GM12864 (cell line): Measurements from ENCODE around the gene UBR1.
"Not testable (repeated sequence)": the region's sequence is repeated elsewhere in the genome, so short reads cannot be mapped to it uniquely, and the experiment has no call there.

Experiments used
- DNase-seq: peaks from one replicate; pipeline ENCODE4 v3.0.0-alpha.2; 2011; ENCODE audit warnings: low read depth
- H3K4me3 ChIP-seq: 2 replicates; pipeline ENCODE4 v1.5.1; 2011; ENCODE audit warnings: mild to moderate bottlenecking, low read depth, low read length, control low read depth
- TF ChIP-seq, protein P1 (sequence below): IDR thresholded peaks from 2 replicates; pipeline ENCODE4 v1.5.1; 2011; ENCODE audit warnings: low read depth, mild to moderate bottlenecking, moderate library complexity, low read length, control low read depth, inconsistent platforms; ENCODE audit errors: missing control alignments

UBR1 gene

DNA sequence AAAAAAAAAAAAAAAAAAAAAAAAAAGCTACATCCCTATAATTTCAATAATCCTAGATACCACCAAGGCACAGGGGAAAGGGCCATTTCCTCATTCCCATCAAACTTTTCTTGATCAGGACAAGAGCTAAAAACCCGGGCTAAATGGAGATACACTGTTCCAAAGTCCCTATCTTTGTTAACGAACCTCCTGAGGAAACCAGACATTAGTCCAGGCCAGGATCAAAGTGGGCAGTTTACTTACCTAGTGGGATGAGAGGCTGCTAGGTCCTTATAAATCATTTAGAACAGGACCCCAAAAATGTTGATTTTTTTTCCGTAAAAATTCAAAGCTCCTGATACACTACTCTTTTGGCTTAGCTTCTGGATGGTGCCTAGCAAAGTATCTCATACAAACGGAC is 35.6 kb downstream of the UBR1 start:
- TF ChIP-seq, protein P1, sequence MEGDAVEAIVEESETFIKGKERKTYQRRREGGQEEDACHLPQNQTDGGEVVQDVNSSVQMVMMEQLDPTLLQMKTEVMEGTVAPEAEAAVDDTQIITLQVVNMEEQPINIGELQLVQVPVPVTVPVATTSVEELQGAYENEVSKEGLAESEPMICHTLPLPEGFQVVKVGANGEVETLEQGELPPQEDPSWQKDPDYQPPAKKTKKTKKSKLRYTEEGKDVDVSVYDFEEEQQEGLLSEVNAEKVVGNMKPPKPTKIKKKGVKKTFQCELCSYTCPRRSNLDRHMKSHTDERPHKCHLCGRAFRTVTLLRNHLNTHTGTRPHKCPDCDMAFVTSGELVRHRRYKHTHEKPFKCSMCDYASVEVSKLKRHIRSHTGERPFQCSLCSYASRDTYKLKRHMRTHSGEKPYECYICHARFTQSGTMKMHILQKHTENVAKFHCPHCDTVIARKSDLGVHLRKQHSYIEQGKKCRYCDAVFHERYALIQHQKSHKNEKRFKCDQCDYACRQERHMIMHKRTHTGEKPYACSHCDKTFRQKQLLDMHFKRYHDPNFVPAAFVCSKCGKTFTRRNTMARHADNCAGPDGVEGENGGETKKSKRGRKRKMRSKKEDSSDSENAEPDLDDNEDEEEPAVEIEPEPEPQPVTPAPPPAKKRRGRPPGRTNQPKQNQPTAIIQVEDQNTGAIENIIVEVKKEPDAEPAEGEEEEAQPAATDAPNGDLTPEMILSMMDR, result no peak
- H3K4me3 ChIP-seq, result no peak overlapping the region
- no peak for DNase-seq

DNA sequence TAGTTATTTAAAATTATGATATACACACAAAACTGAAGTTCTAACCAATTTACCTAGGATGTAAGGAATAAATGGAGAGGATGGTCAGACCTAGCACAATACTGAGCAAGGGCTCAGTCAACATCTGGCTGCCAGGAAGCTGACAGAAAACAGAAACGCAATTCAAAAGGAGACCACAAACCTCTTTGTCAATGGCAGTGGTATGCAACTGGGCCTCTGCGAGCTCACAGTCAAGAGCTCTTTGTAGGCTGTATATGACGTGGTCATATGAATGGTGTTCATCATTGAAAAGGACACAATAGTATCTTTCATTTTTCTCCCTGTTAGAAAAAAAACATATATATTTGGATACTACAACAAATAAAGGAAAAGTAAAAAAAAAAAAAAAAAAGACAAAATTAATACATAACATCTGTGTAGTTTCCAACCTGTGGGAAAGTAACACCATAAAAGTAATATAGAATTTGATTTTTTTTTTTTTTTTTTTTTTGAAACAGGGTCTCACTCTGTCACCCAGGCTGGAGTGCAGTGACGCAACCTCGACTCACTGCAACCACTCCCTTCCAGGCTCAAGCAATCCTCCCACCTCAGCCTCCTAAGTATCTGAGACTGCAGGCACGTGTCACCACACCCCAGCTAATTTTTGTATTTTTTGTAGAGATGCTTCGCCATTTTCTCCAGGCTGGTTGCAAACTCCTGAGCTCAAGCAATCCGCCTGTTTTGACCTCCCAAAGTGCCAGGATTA is 37.9 kb downstream of the UBR1 start:
- H3K4me3 ChIP-seq, result no peak overlapping the region
- TF ChIP-seq, protein P1, result no peak
- peak; percentile 7 for DNase-seq

DNA sequence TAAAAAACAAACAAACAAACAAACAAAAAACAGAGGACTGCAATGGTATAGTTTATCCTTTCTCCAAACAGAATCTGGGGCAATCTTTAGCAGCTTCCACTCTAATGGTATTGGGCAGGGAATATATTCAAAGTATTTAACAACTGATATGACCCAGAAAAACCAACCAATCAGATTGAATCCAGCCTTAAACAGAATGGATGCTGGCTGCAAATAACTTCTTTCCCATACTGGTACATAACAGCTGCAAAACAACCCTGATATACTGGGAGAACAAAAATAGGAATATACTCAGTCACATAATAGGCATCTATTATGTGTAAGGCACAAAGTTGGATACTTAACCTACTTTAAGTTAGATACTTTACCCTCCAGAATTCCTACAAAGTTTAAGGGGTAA is 49.1 kb downstream of the UBR1 start:
- H3K4me3 ChIP-seq, result no peak overlapping the region
- TF ChIP-seq, protein P1, result no peak
- DNase-seq, result no peak

DNA sequence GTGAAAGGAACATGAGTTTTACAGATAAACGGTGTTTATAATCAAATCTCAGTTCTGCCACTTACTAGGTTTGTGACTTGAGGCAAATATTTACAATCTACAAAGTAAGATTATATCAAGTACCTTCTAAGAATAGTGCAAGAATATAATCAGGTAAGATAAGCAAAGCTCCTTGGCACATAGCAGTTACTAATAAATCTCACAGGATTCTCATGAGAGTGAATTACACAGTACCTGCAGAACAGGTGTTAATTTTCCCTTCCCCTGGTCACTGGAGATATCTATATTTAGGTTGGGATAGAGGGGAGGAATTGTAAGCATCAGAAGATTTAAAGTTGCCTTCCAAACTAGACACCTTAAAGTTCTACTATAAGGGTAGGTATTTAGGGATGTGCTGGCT is 53.0 kb downstream of the UBR1 start:
- TF ChIP-seq, protein P1, result no peak
- no peak for DNase-seq
- H3K4me3 ChIP-seq, result no peak overlapping the region

DNA sequence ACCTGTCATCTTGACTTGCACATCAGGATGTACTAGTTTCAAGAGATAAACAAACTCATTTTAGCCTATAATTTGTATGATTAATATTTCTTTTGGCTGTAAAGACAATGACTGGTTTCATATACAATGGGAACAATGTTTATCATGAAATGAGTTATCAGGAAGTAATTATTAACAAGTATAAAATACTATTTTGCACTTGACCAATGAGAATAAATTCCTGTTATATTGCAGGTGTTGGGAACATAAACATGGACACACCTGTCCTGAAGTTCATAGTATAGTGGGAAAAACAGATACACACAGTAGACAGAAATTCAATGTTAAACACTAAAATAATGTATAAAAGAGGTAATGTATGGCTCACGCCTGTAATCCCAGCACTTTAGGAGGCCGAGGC is 56.9 kb downstream of the UBR1 start:
- TF ChIP-seq, protein P1, result no peak
- DNase-seq, result no peak
- no peak overlapping the region for H3K4me3 ChIP-seq

DNA sequence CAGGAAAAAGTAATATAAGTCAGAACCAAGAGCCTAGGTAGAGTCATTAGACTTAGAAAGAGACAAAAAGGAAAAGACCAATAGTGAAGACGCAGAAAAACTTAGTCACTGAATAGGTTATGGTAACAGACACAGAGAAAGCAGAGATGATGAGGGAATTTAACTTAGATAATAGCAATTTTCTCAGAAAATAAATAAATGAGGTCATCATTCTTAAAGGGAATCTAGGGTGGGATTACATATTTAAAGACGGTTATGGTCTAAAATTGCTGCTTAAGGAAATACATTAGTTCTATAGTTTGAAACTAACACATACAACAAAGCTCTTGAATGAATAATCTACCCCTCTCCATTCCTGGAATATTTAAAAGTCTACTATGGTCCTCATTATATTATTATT is 59.4 kb downstream of the UBR1 start:
- DNase-seq, result no peak
- H3K4me3 ChIP-seq, result no peak overlapping the region
- TF ChIP-seq, protein P1, result no peak

DNA sequence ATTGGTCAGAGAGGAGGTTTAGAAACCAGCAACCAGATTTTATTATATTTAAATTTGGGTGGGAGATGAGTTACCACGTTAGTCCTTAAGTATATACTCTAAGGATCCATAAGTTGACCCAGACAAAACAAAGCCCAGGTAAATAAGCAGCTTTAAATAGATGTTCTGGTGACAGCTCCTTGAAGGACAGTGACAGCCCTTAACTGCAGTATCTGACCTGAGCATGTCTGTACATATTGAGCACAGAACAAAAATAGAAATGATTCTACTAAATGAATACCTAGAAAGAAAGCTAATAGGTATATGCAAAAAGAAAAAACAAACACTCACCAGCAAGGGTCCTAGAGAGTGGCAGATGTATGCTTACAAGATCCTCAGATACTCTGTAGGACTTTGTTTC is 63.0 kb downstream of the UBR1 start:
- no peak for DNase-seq
- TF ChIP-seq, protein P1, result no peak
- H3K4me3 ChIP-seq, result no peak overlapping the region

DNA sequence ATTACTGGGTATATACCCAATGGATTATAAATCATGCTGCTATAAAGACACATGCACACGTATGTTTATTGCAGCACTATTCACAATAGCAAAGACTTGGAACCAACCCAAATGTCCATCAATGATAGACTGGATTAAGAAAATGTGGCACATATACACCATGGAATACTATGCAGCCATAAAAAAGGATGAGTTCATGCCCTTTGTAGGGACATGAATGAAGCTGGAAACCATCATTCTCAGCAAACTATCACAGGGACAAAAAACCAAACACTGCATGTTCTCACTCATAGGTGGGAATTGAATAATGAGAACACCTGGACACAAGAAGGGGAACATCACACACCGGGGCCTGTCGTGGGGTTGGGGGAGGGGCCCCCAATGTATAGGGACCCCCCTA is 64.8 kb downstream of the UBR1 start:
- DNase-seq, H3K4me3 ChIP-seq: not testable (repeated sequence)

DNA sequence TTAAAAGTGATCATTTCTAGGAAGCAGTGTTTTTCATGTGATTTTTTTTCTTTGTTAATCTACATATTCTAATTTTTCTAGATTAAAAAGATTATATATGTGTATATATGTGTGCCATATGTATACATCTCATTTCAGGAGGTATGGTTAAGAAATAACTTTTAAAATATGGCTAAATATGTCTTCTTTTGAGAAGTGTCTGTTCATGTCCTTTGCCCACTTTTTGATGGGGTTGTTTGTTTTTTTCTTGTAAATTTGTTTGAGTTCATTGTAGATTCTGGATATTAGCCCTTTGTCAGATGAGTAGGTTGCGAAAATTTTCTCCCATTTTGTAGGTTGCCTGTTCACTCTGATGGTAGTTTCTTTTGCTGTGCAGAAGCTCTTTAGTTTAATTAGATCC is 70.6 kb downstream of the UBR1 start:
- not testable (repeated sequence) for DNase-seq, H3K4me3 ChIP-seq
